Activated T-helper 2 cell treated with anti-CD3 and anti-CD28 coated beads, Interferon-gamma antibody, Interleukin-2, Interleukin-4, amounts not matched to agents 10 μg/mL and 5 μg/mL and 100 μg/mL, durations not matched to agents 14 hours and 24 hours and 36 hours (primary cell): Measurements from ENCODE around the gene SORT1. TPM values are rescaled to one million over a fixed set of nuclear protein-coding genes. Genes with fewer than 3 reads are reported as not detected.
"Not testable (repeated sequence)": the region's sequence is repeated elsewhere in the genome, so short reads cannot be mapped to it uniquely, and the experiment has no call there.

Experiments
- DNase-seq: peaks from one replicate; pipeline ENCODE4 v3.0.0; 2021; ENCODE audit warnings: low spot score
- H3K27ac Mint-ChIP-seq: one replicate; pipeline ENCODE4 v1.8.0; 2021; ENCODE audit warnings: mixed read lengths
- H3K27me3 Mint-ChIP-seq: one replicate; pipeline ENCODE4 v1.8.0; 2021; ENCODE audit warnings: low read depth, mixed read lengths
- H3K36me3 Mint-ChIP-seq: one replicate; pipeline ENCODE4 v1.8.0; 2021; ENCODE audit warnings: low read depth, mixed read lengths
- H3K4me1 Mint-ChIP-seq: one replicate; pipeline ENCODE4 v1.8.0; 2021; ENCODE audit warnings: low read depth, mixed read lengths
- H3K4me3 Mint-ChIP-seq: one replicate; pipeline ENCODE4 v1.8.0; 2021; ENCODE audit warnings: low read depth, mild to moderate bottlenecking, moderate library complexity, mixed read lengths
- H3K9me3 Mint-ChIP-seq: one replicate; pipeline ENCODE4 v1.8.0; 2021; ENCODE audit warnings: mixed read lengths
- intact Hi-C: fragments of 100-400 bp; cut with micrococcal nuclease; formaldehyde crosslinking; loops from one replicate; pipeline ENCODE4 v1.15.1; 2023
- total RNA-seq: library from RNA; stranded (reverse); gene quantifications from 2 replicates; pipeline ENCODE4 v1.2.3, GENCODE V29; 2022

SORT1 gene
- total RNA-seq, 1 donor from 2014 or later = 1.9 TPM

GRCh38 chr1:109309347-109309746 lies 88.4 kb downstream of the SORT1 start:
- Mint-ChIP-seq H3K27ac (no peak overlapping the region), H3K4me3 (no peak overlapping the region), H3K4me1 (no peaks in the 10 kb centered on the region), H3K9me3 (no peaks in the 10 kb centered on the region), H3K27me3 (peaks cover 13% of the 10 kb centered on the region), H3K36me3 (no peaks in the 10 kb centered on the region)
- intact Hi-C loops = no loop called here
- no peak for DNase-seq

DNA sequence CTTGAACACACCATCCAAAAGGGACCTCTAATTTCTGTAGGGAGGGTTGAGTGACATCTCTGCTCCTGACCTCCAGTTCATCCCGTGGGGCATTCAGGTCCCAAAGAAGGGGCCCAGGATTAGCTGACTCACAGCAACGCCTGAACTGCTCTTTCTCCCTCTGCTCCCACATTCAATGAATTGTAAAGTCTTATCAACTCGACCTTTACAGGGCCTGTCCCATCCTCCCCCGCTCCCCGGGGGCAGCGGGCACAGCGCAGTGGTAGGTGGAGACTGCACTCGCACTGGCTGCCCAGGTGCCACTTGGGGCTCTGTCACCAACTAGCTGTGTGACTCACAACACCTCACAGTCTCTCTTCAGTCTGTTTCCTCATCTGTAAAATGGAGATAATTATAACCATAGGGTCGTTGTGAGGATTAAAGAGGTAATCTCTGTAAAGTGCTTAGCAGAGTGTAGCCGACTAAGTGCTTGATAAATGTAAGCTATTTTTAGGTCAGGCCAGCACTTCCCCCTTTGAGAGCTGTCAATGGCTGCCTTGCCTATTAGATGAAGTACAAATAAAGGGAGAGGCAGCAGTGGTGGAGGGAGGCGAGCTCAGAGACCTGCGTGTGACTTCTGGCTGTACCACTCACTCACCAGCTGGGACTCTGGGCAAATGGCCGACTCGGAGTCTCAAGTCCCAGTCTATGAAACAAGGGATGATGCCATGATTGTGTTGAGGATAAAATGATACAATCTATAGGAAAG lies 90.3 kb downstream of the SORT1 start:
- intact Hi-C loops = no loop called here
- DNase-seq = no peak
- Mint-ChIP-seq H3K4me3 (no peak overlapping the region), H3K9me3 (no peaks in the 10 kb centered on the region), H3K4me1 (no peaks in the 10 kb centered on the region), H3K27ac (no peak overlapping the region), H3K36me3 (no peaks in the 10 kb centered on the region), H3K27me3 (peaks cover 11% of the 10 kb centered on the region)

GRCh38 chr1:109306832-109307273 lies 90.9 kb downstream of the SORT1 start, which contains the start of gene MYBPHL:
MYBPHL (minus strand) TSS chr1:109307011; CDS start chr1:109306991, 20 bp downstream.
- peaks cover 11% of the 10 kb centered on the region for H3K27me3 Mint-ChIP-seq
- intact Hi-C loops = no loop called here
- DNase-seq = no peak
- H3K36me3 Mint-ChIP-seq = no peaks in the 10 kb centered on the region
- no peaks in the 10 kb centered on the region for H3K4me1 Mint-ChIP-seq
- no peak within 1 kb of the TSS for H3K27ac Mint-ChIP-seq
- H3K9me3 Mint-ChIP-seq = no peaks in the 10 kb centered on the region
- H3K4me3 Mint-ChIP-seq = no peak within 1 kb of the TSS

DNA sequence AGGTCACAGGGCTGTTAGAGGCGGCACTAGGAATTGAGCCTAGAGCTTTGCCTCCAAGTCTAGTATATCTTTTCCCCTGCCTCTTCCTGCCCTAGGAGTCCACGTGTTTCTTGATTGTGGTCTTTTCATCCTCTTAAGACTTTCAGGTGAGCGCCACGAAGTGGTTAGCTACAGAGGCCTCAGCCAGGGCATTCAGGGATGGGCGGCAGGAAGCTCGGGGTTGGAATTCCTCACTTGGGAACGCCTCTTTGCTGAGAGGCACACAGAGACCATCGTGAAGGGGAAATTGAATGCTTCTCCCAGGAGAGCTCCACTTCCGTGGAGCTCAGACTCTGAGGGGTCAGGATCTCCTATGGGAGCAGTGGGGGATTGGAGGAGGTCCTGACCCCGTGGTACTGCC lies 91.7 kb downstream of the SORT1 start:
- H3K27ac Mint-ChIP-seq, H3K36me3 Mint-ChIP-seq, intact Hi-C loops, DNase-seq, H3K4me1 Mint-ChIP-seq, H3K27me3 Mint-ChIP-seq, H3K4me3 Mint-ChIP-seq, H3K9me3 Mint-ChIP-seq: not testable (repeated sequence)

GRCh38 chr1:109304226-109304920 lies 93.3 kb downstream of the SORT1 start:
- intact Hi-C loops = no loop called here
- Mint-ChIP-seq H3K4me3 (no peak overlapping the region), H3K36me3 (no peaks in the 10 kb centered on the region), H3K4me1 (no peaks in the 10 kb centered on the region), H3K27ac (no peak overlapping the region), H3K27me3 (peaks cover 10% of the 10 kb centered on the region), H3K9me3 (no peaks in the 10 kb centered on the region)
- DNase-seq = no peak

DNA sequence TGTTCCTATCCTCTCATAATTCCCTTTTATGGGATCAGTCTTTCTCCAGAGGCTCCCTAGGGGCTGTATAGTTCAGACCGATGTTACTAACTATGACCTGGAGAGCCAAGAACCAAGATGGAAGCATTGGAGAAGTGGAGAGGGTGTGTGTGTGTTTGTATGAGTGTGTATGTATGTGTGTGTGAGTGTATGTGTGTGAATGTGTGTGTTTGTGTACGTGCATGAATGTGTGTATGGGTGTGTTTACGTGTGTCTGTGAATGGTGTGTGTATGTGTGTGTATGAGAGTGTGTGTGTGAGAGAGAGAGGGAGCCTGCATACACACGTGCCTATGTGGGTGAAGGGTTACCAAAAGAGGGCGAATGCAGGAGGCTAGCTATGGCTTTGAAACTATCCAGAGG lies 95.8 kb downstream of the SORT1 start:
- H3K4me1 Mint-ChIP-seq = peaks cover 4% of the 10 kb centered on the region
- H3K9me3 Mint-ChIP-seq = no peaks in the 10 kb centered on the region
- no peaks in the 10 kb centered on the region for H3K36me3 Mint-ChIP-seq
- no peak for DNase-seq
- H3K27me3 Mint-ChIP-seq = peaks cover 7% of the 10 kb centered on the region
- H3K27ac Mint-ChIP-seq = no peak overlapping the region
- no peak overlapping the region for H3K4me3 Mint-ChIP-seq
- intact Hi-C loops = no loop called here

GRCh38 chr1:109300650-109301151 lies 97.0 kb downstream of the SORT1 start:
- H3K4me3 Mint-ChIP-seq = no peak overlapping the region

DNA sequence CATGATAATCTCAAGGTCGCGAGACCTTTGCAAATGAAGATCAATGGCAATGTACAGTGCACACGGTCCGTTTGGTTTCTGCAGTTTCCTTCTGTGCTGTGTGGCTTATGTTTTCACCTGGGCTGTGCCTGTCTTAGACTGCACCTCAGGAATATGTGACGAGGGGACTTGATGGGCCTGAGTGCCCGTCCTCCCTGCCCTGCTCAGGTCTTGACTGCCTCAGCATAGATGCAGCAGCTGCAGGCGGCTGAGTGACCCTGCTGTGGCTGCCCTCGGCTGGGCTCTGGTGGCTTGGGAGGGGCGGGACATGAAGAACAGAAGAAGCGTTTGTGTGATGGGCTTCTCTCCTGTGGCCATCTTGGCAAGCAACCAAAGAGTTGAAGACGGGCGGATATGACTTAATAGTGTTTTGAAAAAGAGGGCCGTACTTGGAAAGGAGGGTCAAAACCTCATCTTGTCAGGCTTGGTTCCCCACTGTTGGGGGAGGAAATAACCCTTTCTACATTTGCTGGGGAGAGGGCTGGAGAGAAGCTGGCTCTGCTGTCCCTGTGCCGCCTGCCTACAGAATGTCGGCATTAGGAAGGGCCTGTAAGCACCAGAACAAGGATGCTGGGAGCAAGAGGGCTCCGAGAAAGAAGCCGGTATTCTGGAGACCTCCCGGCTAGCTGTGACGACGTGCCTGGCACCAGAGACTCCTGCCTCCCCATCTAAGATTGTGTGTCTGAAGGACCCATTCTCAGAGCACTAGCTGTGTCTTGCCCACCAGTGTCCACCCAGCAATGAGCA lies 98.0 kb downstream of the SORT1 start:
- H3K4me3 Mint-ChIP-seq = no peak overlapping the region
- H3K27ac Mint-ChIP-seq = no peak overlapping the region
- peaks cover 14% of the 10 kb centered on the region for H3K27me3 Mint-ChIP-seq
- intact Hi-C loops = no loop called here
- no peaks in the 10 kb centered on the region for H3K9me3 Mint-ChIP-seq
- H3K36me3 Mint-ChIP-seq = no peaks in the 10 kb centered on the region
- DNase-seq = no peak
- peaks cover 4% of the 10 kb centered on the region for H3K4me1 Mint-ChIP-seq

More at GRCh38 chr1:109300650-109301151, 97.0 kb downstream of the SORT1 start:
- no peak overlapping the region for H3K27ac Mint-ChIP-seq
- intact Hi-C loops = no loop called here
- H3K36me3 Mint-ChIP-seq = no peaks in the 10 kb centered on the region
- peaks cover 8% of the 10 kb centered on the region for H3K27me3 Mint-ChIP-seq
- DNase-seq = no peak
- H3K9me3 Mint-ChIP-seq = no peaks in the 10 kb centered on the region
- H3K4me1 Mint-ChIP-seq = peaks cover 4% of the 10 kb centered on the region

GRCh38 chr1:109298666-109299557 lies 98.8 kb downstream of the SORT1 start:
- Mint-ChIP-seq H3K27me3 (peaks cover 14% of the 10 kb centered on the region), H3K27ac (no peak overlapping the region), H3K9me3 (no peaks in the 10 kb centered on the region), H3K36me3 (no peaks in the 10 kb centered on the region), H3K4me3 (no peak overlapping the region), H3K4me1 (peaks cover 4% of the 10 kb centered on the region)
- no peak for DNase-seq
- intact Hi-C loops = no loop called here

DNA sequence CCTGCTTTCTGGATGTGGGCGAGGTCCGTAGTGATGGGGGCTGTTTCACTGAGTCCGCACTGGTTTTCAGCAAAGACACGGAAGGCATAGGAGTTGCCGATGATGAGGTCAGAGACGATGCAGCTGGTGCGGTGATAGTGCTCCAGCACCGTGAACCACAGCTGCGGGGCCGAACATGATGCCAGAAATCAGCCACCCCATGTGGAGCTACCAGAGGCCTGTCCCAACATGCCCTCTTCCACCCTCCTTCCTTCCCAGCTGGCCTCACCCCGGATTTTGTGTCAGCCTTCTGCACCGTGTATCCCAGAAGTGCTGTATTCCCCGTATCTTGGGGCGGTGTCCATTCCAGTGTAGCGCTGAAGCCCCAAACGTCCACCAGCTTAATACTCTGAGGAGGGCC lies 100.9 kb downstream of the SORT1 start:
- Mint-ChIP-seq H3K27ac (no peak overlapping the region), H3K4me1 (peaks cover 4% of the 10 kb centered on the region), H3K4me3 (no peak overlapping the region), H3K9me3 (no peaks in the 10 kb centered on the region), H3K36me3 (no peaks in the 10 kb centered on the region), H3K27me3 (peaks cover 25% of the 10 kb centered on the region)
- intact Hi-C loops = no loop called here
- DNase-seq = no peak

DNA sequence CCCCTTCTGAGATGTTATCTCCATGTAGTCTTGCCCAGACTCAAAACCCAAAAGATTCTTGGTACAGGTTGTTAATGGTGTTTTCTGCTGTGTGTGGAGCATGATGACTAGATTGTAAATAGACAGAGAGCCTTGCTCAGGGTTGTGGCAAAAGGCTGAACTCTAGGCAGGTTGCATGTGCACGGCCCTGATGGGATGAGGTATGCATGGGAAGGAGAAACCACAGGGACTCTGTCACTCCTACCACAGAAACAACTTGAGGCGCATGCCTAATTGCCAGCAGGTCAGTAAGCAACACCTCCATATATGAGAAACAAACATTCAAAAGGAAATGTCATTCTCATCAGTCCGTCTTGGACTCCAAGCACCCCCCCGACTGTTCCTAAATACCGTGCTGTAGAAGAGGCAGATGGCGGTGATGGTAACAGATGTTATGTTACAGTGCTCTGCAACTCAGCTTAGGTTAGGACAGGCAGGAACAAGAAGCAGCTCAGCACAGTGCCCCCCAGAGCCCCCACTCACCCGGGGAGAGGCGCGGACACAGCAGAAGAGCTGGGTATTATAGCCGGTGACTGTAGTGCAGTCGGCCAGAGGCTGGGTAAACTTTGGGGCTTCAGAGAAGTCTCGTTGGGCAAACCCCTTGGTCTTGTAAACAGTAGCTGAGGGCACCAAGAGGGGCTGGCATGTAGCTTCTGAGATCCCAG lies 101.9 kb downstream of the SORT1 start:
- Mint-ChIP-seq H3K9me3 (no peaks in the 10 kb centered on the region), H3K27ac (no peak overlapping the region), H3K4me3 (no peak overlapping the region), H3K36me3 (no peaks in the 10 kb centered on the region), H3K4me1 (peaks cover 4% of the 10 kb centered on the region), H3K27me3 (peaks cover 25% of the 10 kb centered on the region)
- DNase-seq = no peak
- intact Hi-C loops = no loop called here
